ENCODE data around the gene FURIN. TPM values are rescaled to one million over a fixed set of nuclear protein-coding genes. Genes with fewer than 3 reads are reported as not detected.

FURIN gene
- total and polyA plus RNA-seq, 9 of the 15 experiments (the other 6 are each of a cell fraction or from before 2014, with no cell fraction given), result 0.92 to 99.9 (median 34.8) TPM

DNA sequence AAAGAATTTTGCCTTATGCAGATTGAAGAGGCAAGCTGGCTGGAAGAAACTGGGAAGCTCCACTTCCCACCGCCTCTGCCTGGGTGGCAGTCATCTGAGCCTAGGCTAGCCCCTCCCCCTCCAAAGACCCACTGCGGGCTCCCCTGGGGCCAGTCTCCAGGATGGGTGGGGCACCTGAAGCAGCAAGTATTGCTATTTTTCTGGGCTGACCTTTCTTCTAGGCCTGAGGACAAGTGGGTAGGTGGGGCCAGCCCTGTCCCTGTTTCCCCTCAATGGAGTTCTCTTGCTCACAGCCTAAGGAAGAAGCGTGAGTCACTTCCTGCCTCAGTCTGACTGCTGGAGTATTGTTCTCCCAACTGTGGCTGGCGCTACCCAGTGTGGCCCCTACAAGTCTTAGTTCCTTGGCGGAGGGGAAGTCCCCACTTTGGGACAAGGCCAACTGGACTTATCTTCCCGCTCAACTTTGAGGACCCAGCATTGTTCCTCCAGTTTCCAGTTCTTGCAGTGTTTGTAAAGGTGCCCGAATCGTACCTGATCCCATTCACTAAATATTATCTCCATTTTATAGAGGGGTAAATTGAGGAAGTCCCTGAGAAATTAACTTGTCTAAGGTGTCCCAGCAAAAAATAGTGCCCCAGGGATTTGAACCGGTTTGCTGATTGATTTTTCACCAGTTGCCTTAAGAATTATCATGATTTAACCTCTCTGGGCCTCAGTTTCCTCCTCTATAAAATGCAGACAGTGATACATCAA lies 1.4 kb downstream of the FURIN start (continued):
- TF ChIP-seq BCLAF1 (IDR thresholded peaks at IDR 0.05; ENCODE audit: borderline replicate concordance in 1 of 2, control insufficient read depth in 1 of 2, low read depth in 2 of 2, low read length in 1 of 2), result no peak
- TF ChIP-seq ZNF175 (CRISPR knock-in tag; IDR thresholded peaks at IDR 0.05; ENCODE audit: low read depth), result peak; percentile 78; the same call in 1 of the 2 replicates
- no peak for TF ChIP-seq NFE2L1 (tag; IDR thresholded peaks at IDR 0.05; ENCODE audit: borderline replicate concordance, low read depth)
- no peak for TF ChIP-seq ZNF347 (CRISPR knock-in tag; IDR thresholded peaks at IDR 0.05; ENCODE audit: low read depth)
- TF ChIP-seq L3MBTL2 (IDR thresholded peaks at IDR 0.05), result peak; percentile 54
- TF ChIP-seq NR4A1 (CRISPR knock-in tag; IDR thresholded peaks at IDR 0.05), result no peak
- TF ChIP-seq NR4A1 (tag; IDR thresholded peaks at IDR 0.05), result peak; percentile 40; the same call in 1 of the 2 replicates
- TF ChIP-seq BRD9 (IDR thresholded peaks at IDR 0.05; ENCODE audit: low read depth, partially characterized antibody), result peak; percentile 52
- no peak for TF ChIP-seq MIER1 (IDR thresholded peaks at IDR 0.05; ENCODE audit: low read depth)
- TF ChIP-seq TCF7 (IDR thresholded peaks at IDR 0.05; ENCODE audit: borderline replicate concordance), result peak; percentile 77; the same call in 1 of the 2 replicates
- no peak for TF ChIP-seq KHSRP (IDR thresholded peaks at IDR 0.05)
- peak; percentile 50 for TF ChIP-seq SMAD1 (IDR thresholded peaks at IDR 0.05; ENCODE audit: low read depth, low read length, partially characterized antibody)
- TF ChIP-seq MCM2 (IDR thresholded peaks at IDR 0.05; ENCODE audit: low read depth), result no peak
- TF ChIP-seq RAD21 (CRISPR knock-in tag; conservative IDR thresholded peaks at IDR 0.05 in 1 of 2, IDR thresholded peaks at IDR 0.05 in 1 of 2), result peak in 1 of 2 experiments; percentile 22; a peak in 2 of 4 replicates
- TF ChIP-seq SP1 (CRISPR knock-in tag; IDR thresholded peaks at IDR 0.05), result no peak
- TF ChIP-seq LEF1 (IDR thresholded peaks at IDR 0.05), result peak; percentile 30; the same call in 1 of the 2 replicates
- no peak for TF ChIP-seq POLR3G (IDR thresholded peaks at IDR 0.05; ENCODE audit: extremely low read depth, insufficient read length, insufficient replicate concordance)
- TF ChIP-seq, protein P1, sequence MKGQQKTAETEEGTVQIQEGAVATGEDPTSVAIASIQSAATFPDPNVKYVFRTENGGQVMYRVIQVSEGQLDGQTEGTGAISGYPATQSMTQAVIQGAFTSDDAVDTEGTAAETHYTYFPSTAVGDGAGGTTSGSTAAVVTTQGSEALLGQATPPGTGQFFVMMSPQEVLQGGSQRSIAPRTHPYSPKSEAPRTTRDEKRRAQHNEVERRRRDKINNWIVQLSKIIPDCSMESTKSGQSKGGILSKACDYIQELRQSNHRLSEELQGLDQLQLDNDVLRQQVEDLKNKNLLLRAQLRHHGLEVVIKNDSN (CRISPR knock-in tag; IDR thresholded peaks at IDR 0.05), result no peak
- peak; percentile 87 for TF ChIP-seq NFIC (IDR thresholded peaks at IDR 0.05)
- TF ChIP-seq, protein P2, sequence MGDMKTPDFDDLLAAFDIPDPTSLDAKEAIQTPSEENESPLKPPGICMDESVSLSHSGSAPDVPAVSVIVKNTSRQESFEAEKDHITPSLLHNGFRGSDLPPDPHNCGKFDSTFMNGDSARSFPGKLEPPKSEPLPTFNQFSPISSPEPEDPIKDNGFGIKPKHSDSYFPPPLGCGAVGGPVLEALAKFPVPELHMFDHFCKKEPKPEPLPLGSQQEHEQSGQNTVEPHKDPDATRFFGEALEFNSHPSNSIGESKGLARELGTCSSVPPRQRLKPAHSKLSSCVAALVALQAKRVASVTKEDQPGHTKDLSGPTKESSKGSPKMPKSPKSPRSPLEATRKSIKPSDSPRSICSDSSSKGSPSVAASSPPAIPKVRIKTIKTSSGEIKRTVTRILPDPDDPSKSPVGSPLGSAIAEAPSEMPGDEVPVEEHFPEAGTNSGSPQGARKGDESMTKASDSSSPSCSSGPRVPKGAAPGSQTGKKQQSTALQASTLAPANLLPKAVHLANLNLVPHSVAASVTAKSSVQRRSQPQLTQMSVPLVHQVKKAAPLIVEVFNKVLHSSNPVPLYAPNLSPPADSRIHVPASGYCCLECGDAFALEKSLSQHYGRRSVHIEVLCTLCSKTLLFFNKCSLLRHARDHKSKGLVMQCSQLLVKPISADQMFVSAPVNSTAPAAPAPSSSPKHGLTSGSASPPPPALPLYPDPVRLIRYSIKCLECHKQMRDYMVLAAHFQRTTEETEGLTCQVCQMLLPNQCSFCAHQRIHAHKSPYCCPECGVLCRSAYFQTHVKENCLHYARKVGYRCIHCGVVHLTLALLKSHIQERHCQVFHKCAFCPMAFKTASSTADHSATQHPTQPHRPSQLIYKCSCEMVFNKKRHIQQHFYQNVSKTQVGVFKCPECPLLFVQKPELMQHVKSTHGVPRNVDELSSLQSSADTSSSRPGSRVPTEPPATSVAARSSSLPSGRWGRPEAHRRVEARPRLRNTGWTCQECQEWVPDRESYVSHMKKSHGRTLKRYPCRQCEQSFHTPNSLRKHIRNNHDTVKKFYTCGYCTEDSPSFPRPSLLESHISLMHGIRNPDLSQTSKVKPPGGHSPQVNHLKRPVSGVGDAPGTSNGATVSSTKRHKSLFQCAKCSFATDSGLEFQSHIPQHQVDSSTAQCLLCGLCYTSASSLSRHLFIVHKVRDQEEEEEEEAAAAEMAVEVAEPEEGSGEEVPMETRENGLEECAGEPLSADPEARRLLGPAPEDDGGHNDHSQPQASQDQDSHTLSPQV (IDR thresholded peaks at IDR 0.05), result peak; percentile 84

Data from K562 (cell line).